ENCODE data around the gene CFTR. TPM values are rescaled to one million over a fixed set of nuclear protein-coding genes. Genes with fewer than 3 reads are reported as not detected.

Gene CFTR
- total and polyA plus RNA-seq, 2 of the 4 experiments (the other 2 are of a cell fraction) = 0.18 to 0.21 TPM

- no peaks in the 10 kb centered on the region for H3K36me3 ChIP-seq (ENCODE audit: control insufficient read depth, insufficient read depth, low read length)
- no peak overlapping the region for H3K9ac ChIP-seq (ENCODE audit: low read depth, low read length)
- H4K8ac ChIP-seq (ENCODE audit: low read depth in 2 of 2, low read length in 2 of 2) = no peak overlapping the region
- H3K79me1 ChIP-seq (ENCODE audit: low read depth in 1 of 2, low read length in 2 of 2) = no peaks in the 10 kb centered on the region
- H2AK9ac ChIP-seq (replicated peaks; ENCODE audit: low read depth, low read length, poor library complexity) = no peak overlapping the region
- no peak overlapping the region for H3K27ac ChIP-seq (ENCODE audit: insufficient read depth, low read length)
- H2AK5ac ChIP-seq (ENCODE audit: low read depth, low read length) = no peak overlapping the region
- no CpG with 5 or more reads among the region's 1 CpG for WGBS, 2 experiments (ENCODE audit: extremely low coverage in 2 of 2, insufficient read length in 1 of 2)
- no peak overlapping the region for H2BK20ac ChIP-seq (ENCODE audit: low read depth, low read length)
- H3K4ac ChIP-seq (ENCODE audit: low read depth, low read length) = no peak overlapping the region
- in situ Hi-C loops (cut with MboI; ENCODE audit: low sequenced_read_pairs) = no loop called here
- no peak overlapping the region for H4K5ac ChIP-seq (ENCODE audit: low read depth, low read length)
- no peak overlapping the region for H3K4me3 ChIP-seq (ENCODE audit: insufficient read depth, low read depth, low read length)
- H3K56ac ChIP-seq (ENCODE audit: extremely low read depth, insufficient read depth, low read length) = no peak overlapping the region
- no peaks in the 10 kb centered on the region for H3K9me3 ChIP-seq (ENCODE audit: control insufficient read depth, insufficient read depth, low read length)
- BruUV-seq (replicated peaks) = no TSS peak
- H4K20me1 ChIP-seq (ENCODE audit: insufficient read depth, low read length) = no peaks in the 10 kb centered on the region
- TF ChIP-seq CTCF (conservative IDR thresholded peaks at IDR 0.05; ENCODE audit: low read depth, low read length) (no peak), RAD21 (IDR thresholded peaks at IDR 0.05; ENCODE audit: low read length) (no peak), MAFK (IDR thresholded peaks at IDR 0.05; ENCODE audit: low read depth, low read length) (no peak), ELK1 (IDR thresholded peaks at IDR 0.05; ENCODE audit: borderline replicate concordance, low read depth, low read length) (no peak), RFX5 (IDR thresholded peaks at IDR 0.05; ENCODE audit: low read depth, low read length) (no peak), FOS (IDR thresholded peaks at IDR 0.05; ENCODE audit: low read depth, low read length) (no peak), CEBPB (IDR thresholded peaks at IDR 0.05; ENCODE audit: low read depth, low read length) (no peak), RCOR1 (IDR thresholded peaks at IDR 0.05; ENCODE audit: insufficient replicate concordance, low read length) (no peak), MAZ (IDR thresholded peaks at IDR 0.05; ENCODE audit: borderline replicate concordance, low read depth, low read length) (no peak), MXI1 (IDR thresholded peaks at IDR 0.05; ENCODE audit: borderline replicate concordance, low read depth, low read length) (no peak), POLR2A (IDR thresholded peaks at IDR 0.05; ENCODE audit: low read depth, low read length) (no peak), SMC3 (IDR thresholded peaks at IDR 0.05; ENCODE audit: low read depth, low read length) (no peak)
- H3K4me2 ChIP-seq (ENCODE audit: low read depth, low read length) = no peak overlapping the region
- DNase-seq (no peak), ATAC-seq (ENCODE audit: low read depth) (no peak)
- H3K14ac ChIP-seq (replicated peaks; ENCODE audit: low read depth, low read length) = no peak overlapping the region
- POLR2A ChIA-PET (ENCODE audit: unreplicated experiment) = no interaction called here
- no peak overlapping the region for H4K91ac ChIP-seq (ENCODE audit: insufficient read depth, low read depth, low read length)
- no peak overlapping the region for H2BK5ac ChIP-seq (ENCODE audit: low read depth, low read length, poor library complexity, severe bottlenecking)
- H2AFZ ChIP-seq (replicated peaks; ENCODE audit: low read length, poor library complexity) = no peak overlapping the region
- no peaks in the 10 kb centered on the region for H3K27me3 ChIP-seq (ENCODE audit: control insufficient read depth, insufficient read depth, low read length)
- H3K4me1 ChIP-seq (ENCODE audit: control insufficient read depth, insufficient read depth, low read length) = no peaks in the 10 kb centered on the region
- H3K18ac ChIP-seq (ENCODE audit: low read depth, low read length) = no peak overlapping the region
- no peaks in the 10 kb centered on the region for H3K9me1 ChIP-seq (ENCODE audit: insufficient read depth, low read length)
- H3K23ac ChIP-seq (ENCODE audit: low read depth, low read length) = no peak overlapping the region
- CTCF ChIA-PET = no interaction called here
- no peak overlapping the region for H2BK15ac ChIP-seq (ENCODE audit: low read depth, low read length)
- intact Hi-C loops (cut with micrococcal nuclease) = loop anchor here (5.0 kb wide), 1 partner anchor 292 kb away; no protein-coding TSS in a partner anchor
- H2BK120ac ChIP-seq (ENCODE audit: low read depth, low read length) = no peak overlapping the region
- dilution Hi-C loops (cut with HindIII; ENCODE audit: low sequenced_read_pairs, unreplicated experiment) = no loop called here
Measured at GRCh38 chr7:117495308-117495707, 15.5 kb downstream of the CFTR start.
